Fibroblast of villous mesenchyme (primary cell): ENCODE data around the gene CIITA. TPM values are rescaled to one million over a fixed set of nuclear protein-coding genes. Genes with fewer than 3 reads are reported as not detected.

Experiments
- DNase-seq: peaks from one replicate; pipeline ENCODE4 v3.0.0-alpha.2; 2010; ENCODE audit warnings: low read depth
- H3K4me3 ChIP-seq: 2 replicates; pipeline ENCODE4 v1.5.1; 2011; ENCODE audit warnings: low read depth, mild to moderate bottlenecking, low read length
- total RNA-seq: library from RNA; depleted of rRNA; stranded (reverse); fragments of >200 nt; gene quantifications from 2 replicates; pipeline ENCODE4 v1.2.3, GENCODE V29; 2012
- TF ChIP-seq, protein P1 (sequence below): IDR thresholded peaks from 2 replicates; pipeline ENCODE4 v1.5.1; 2012; ENCODE audit warnings: low read depth, mild to moderate bottlenecking, low read length; ENCODE audit not compliant: insufficient read depth

Gene CIITA
- total RNA-seq, 1 donor, result under 0.01 TPM

DNA sequence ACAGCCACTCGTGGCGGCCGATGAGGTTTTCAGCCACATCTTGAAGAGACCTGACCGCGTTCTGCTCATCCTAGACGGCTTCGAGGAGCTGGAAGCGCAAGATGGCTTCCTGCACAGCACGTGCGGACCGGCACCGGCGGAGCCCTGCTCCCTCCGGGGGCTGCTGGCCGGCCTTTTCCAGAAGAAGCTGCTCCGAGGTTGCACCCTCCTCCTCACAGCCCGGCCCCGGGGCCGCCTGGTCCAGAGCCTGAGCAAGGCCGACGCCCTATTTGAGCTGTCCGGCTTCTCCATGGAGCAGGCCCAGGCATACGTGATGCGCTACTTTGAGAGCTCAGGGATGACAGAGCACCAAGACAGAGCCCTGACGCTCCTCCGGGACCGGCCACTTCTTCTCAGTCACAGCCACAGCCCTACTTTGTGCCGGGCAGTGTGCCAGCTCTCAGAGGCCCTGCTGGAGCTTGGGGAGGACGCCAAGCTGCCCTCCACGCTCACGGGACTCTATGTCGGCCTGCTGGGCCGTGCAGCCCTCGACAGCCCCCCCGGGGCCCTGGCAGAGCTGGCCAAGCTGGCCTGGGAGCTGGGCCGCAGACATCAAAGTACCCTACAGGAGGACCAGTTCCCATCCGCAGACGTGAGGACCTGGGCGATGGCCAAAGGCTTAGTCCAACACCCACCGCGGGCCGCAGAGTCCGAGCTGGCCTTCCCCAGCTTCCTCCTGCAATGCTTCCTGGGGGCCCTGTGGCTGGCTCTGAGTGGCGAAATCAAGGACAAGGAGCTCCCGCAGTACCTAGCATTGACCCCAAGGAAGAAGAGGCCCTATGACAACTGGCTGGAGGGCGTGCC, 30.1 kb downstream of the CIITA start:
- H3K4me3 ChIP-seq, result no peak overlapping the region
- TF ChIP-seq, protein P1, sequence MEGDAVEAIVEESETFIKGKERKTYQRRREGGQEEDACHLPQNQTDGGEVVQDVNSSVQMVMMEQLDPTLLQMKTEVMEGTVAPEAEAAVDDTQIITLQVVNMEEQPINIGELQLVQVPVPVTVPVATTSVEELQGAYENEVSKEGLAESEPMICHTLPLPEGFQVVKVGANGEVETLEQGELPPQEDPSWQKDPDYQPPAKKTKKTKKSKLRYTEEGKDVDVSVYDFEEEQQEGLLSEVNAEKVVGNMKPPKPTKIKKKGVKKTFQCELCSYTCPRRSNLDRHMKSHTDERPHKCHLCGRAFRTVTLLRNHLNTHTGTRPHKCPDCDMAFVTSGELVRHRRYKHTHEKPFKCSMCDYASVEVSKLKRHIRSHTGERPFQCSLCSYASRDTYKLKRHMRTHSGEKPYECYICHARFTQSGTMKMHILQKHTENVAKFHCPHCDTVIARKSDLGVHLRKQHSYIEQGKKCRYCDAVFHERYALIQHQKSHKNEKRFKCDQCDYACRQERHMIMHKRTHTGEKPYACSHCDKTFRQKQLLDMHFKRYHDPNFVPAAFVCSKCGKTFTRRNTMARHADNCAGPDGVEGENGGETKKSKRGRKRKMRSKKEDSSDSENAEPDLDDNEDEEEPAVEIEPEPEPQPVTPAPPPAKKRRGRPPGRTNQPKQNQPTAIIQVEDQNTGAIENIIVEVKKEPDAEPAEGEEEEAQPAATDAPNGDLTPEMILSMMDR, result no peak
- DNase-seq, result no peak

- H3K4me3 ChIP-seq, result no peak overlapping the region
- TF ChIP-seq, protein P1, result no peak
- no peak for DNase-seq
These were observed 30.7 kb downstream of the CIITA start for GRCh38 chr16:10907757-10908045.

GRCh38 chr16:10911267-10911666, 34.3 kb downstream of the CIITA start:
- TF ChIP-seq, protein P1, result no peak
- no peak overlapping the region for H3K4me3 ChIP-seq
- no peak for DNase-seq

GRCh38 chr16:10916534-10916933, 39.5 kb downstream of the CIITA start:
- TF ChIP-seq, protein P1, result no peak

DNA sequence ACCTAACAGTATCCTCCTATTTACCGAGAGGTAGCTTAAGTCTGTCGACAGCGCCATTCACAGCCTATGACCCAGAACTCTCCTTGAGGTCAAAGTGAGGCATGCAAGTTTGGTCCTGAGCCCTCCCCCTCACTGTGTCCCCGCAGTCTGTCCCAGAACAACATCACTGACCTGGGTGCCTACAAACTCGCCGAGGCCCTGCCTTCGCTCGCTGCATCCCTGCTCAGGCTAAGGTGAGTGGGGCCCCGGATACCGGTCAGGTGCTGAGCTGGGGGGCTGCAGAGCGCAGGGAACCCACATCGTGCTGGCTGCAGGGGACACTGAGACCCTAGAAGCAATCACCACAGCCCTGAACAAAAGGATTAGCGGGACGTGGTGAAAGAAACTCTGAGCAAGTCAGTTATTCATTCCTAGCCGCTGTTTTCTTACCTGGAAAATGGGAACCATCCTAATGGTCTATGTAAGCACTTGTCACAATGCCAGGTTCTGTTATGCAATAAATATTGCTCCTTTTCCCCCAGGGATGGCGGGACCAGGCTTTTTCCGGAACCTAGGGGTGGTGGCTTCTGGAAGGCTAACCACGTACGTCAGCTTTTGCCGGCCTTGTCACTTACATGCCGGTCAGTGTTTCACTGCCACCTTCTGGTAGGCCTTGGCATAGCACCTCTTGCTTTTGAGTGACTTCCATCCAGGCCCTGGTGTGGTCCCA, 41.4 kb downstream of the CIITA start:
- TF ChIP-seq, protein P1, result peak; percentile 98
- H3K4me3 ChIP-seq, result no peak overlapping the region
- DNase-seq, result peak; percentile 89

More at GRCh38 chr16:10916534-10916933, 39.5 kb downstream of the CIITA start:
- H3K4me3 ChIP-seq, result no peak overlapping the region
- no peak for DNase-seq

- no peak for DNase-seq
- no peak overlapping the region for H3K4me3 ChIP-seq
- TF ChIP-seq, protein P1, result no peak
These were observed 42.0 kb downstream of the CIITA start for GRCh38 chr16:10919003-10919351.
